Stomach (tissue), 4 donors: ENCODE measurements around the gene TPRG1L.

ENCODE experiments used
- CTCF ChIP-seq, 7 experiments: fragments of 450-650 bp in 4 of 7; fragments of 200-600 bp in 3 of 7; sonication (generic) in 3 of 7; IDR thresholded peaks; one replicate each; pipeline ENCODE4 v1.5.1; 2016 to 2019; ENCODE audit warnings: antibody characterized with exemption in 7 of 7, control low read depth in 2 of 7, mild to moderate bottlenecking in 1 of 7
- EP300 ChIP-seq: sonication (generic); formaldehyde crosslinking; IDR thresholded peaks from one replicate; pipeline ENCODE4 v1.6.1; 2017; ENCODE audit warnings: antibody characterized with exemption
- POLR2A ChIP-seq, 4 donors: fragments of 450-650 bp; IDR thresholded peaks; one replicate each; pipeline ENCODE4 v1.6.1; 2016; ENCODE audit warnings: antibody characterized with exemption in 4 of 4, control low read depth in 2 of 4, mild to moderate bottlenecking in 1 of 4, moderate library complexity in 1 of 4
- POLR2AphosphoS5 ChIP-seq, 3 donors: sonication (generic); formaldehyde crosslinking; IDR thresholded peaks; one replicate each; pipeline ENCODE4 v1.6.1; 2016; ENCODE audit warnings: antibody characterized with exemption in 3 of 3

GRCh38 chr1:3671371-3672180 lies 46.8 kb downstream of the TPRG1L start:
- no peak for TF ChIP-seq CTCF (IDR thresholded peaks at IDR 0.05)
- TF ChIP-seq POLR2A (IDR thresholded peaks at IDR 0.05), result no peak
- TF ChIP-seq POLR2AphosphoS5 (IDR thresholded peaks at IDR 0.05), result no peak
- no peak for TF ChIP-seq EP300
